Activated T-helper 1 cell treated with Interleukin-2 at 50 U/mL for 16 hours (primary cell): ENCODE data around the gene RUNX3.

Experiments used
- DNase-seq: peaks from one replicate; pipeline ENCODE4 v3.0.0-alpha.2; 2020; ENCODE audit warnings: low read depth

Gene RUNX3

DNA sequence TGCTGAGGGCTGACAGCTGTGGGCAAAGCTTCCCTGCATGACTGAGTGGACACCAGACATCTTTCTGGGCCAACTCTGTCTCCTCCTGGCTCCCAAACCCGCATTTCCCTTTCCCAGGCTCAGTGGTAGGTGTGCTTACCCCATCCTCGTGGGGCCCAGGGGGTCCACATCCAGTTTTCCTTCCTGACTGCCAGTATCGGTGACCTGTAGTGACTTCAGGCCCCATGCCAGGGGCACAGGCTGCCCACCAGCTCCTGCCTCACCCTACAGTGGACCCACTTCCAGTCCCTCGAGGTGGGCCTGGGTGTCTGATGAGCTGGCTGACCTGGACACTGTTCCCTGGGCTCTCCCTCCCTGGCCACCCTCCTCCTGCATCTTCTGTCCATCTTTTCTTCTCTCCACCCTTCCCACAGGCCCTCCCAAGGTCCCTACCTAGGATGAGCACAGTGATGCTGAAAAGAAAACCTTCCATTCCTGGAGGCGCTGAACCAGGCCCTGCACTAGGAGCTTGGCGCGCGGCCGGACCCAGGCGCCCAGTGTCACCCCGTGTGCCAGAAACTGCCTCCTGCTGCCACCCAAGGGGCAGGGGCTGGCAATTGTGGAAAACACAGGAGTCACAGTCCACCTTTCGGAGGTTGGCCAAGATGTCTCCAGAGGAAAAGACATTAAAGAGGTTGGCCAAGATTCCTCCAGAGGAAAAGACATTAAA lies 67.1 kb downstream of the RUNX3 start:
- no peak for DNase-seq

- DNase-seq: no peak
Measured at GRCh38 chr1:24861821-24862727, 68.0 kb downstream of the RUNX3 start.

DNA sequence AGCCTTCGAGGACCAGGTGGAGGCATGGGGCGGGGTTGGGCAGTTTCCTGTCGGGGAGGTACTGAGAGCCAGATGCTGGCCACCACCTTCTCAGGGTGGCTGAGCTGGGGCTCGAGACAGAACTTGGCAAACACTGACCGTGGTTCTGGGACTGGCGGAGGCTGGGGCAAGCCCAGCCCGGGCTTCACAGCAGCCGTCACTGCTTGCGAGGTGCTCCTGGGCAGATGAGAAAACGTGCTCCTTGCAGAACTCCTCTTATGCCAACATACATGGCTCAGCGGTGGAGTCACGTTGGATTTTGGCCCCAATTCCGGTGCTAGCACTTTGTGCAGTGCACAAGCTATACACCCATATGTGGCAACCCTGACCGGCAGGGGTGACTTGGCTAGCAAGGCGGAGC lies 69.2 kb downstream of the RUNX3 start:
- DNase-seq: no peak

- DNase-seq: no peak
Measured at GRCh38 chr1:24859063-24860010, 70.7 kb downstream of the RUNX3 start.

DNA sequence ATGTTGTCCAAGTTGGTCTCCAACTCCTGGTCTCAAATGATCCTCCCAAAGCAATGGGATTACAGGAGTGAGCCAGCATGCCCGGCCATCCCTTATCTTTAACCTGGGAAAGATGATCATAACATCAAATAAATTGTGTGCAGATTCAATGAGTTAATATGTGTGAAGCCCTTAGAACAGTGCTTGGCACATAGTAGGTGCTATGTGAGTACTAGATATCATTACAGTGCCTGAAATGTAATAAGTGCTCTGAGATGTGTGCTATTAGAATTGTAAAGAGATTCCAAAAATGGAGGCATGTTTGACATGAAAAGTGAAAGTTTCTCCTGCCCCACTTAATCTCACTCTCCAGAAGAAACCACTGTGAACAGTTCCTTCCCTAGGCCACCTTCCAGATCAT lies 71.8 kb downstream of the RUNX3 start:
- no peak for DNase-seq

GRCh38 chr1:24857507-24858133 lies 72.5 kb downstream of the RUNX3 start:
- no peak for DNase-seq

GRCh38 chr1:24856787-24857506 lies 73.1 kb downstream of the RUNX3 start:
- DNase-seq: no peak

DNA sequence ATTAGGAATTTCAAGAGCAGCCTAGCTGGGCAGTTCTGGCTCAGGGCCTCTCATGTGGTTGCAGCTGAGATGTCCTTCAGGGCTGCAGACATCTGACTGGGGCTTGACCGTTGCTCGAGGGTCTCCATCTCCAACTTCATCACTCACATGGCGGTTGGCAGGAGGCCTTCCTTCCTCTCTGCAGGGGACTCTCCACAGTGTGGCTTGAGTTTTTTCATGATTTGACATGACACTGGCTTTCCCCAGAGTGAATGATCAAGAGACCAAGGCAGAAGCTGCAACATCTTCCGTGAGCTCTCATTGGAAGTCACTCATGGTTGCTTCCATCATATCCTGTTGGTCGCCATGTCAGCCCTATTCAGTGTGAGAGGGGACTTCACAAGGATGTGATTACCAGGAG lies 74.6 kb downstream of the RUNX3 start:
- DNase-seq: no peak

- no peak for DNase-seq
Measured at GRCh38 chr1:24853649-24854048, 76.4 kb downstream of the RUNX3 start.

DNA sequence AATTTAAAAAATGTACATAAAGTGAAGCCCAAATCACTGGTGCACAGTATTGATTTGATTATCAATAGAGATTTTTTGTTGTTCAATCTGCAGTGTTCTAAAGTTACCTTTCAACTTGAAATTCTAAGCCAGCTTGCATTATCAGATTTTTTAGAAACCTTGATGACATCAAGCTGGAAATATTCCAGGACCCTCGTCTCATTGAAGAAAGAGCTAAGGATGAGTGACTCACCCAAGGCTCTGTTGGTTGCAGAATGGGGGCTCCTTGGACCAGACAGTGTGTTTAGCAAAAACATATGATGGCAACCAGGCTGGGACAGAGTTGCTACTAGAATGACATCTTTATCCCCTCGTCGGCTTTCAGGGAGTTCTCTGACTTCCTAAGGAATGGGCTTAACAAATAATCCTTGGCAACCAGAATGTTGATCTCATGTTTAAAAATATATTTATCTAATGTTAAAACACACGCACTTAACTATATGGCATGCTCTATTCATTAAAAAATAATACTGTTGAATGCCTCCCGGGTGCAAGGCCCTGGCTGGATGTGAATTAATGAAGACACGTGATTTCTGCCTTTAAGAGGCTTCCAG lies 79.7 kb downstream of the RUNX3 start:
- DNase-seq: no peak

- no peak for DNase-seq
Measured at GRCh38 chr1:24849672-24850295, 80.3 kb downstream of the RUNX3 start.
